Measurements from ENCODE around the gene ADGRD1.

ADGRD1 gene

DNA sequence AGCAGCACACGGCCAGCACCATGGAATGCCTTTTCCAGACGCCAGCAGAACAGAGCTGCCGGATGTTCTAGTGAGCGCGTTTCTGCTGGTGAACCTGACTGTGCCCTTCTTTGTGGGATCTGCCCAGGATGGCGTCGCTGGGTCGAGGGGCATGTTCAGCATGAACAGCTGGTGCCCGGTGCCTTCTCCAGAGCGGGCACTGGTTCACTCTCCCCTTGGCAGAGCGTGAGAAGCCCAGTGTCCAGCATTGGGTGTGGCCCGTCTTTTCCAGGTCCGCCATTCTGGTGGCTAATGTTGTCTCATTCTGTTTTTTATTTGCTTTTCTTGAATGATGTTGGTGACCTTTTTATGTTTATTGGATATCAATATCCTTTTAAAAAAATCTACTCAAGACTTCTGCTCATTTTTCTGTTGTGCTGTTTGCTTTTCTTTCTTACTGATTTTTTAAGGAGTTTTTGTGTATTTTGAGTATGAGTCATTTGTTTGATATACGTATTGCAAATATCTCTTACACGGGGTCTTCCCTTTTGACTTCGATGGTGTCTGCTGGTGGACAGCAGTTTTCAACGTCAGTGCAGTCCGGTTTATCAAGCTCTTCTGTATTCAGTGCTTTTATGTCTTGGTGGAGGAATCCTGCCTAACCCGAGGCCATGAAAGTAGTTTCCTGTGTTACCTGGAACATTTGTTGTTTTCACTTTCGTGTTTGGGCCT, 74.3 kb downstream of the ADGRD1 start:
- no peak for DNase-seq

DNA sequence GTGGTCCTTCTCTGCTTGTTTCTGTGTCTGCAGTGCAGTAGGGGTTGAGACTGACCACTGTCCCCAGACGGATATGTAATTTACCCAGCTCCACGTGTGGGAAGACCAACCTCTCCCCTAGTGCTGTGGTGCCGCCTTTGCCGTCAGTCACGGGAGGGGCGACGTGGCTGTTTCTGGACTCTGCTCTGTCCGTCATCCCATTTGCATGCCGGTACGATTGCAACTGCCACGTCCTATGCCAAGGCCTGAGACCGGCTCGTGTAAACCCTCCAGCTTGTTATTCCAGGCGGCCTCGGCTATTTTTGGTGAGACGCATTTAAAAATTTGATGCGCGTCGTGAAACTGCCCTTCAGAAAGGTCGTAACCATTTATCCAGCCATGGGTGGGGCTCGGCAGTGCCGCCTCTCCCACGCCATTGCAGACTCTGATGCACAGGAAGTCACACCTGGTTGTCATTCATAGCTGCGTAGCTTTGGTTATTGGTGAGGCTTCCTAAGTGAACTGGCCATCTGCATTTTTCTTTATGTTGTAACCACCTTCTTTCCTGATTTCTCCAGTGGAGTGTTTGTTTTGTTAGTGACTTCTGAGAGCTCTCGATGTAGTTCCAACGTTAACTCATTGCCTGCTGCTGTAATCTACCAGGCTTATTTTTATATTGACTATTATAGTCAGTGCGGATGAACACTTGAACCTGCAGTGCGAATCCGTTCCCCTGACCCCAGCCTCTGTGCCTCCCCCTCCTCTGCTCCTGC, 75.1 kb downstream of the ADGRD1 start:
- DNase-seq = no peak

DNA sequence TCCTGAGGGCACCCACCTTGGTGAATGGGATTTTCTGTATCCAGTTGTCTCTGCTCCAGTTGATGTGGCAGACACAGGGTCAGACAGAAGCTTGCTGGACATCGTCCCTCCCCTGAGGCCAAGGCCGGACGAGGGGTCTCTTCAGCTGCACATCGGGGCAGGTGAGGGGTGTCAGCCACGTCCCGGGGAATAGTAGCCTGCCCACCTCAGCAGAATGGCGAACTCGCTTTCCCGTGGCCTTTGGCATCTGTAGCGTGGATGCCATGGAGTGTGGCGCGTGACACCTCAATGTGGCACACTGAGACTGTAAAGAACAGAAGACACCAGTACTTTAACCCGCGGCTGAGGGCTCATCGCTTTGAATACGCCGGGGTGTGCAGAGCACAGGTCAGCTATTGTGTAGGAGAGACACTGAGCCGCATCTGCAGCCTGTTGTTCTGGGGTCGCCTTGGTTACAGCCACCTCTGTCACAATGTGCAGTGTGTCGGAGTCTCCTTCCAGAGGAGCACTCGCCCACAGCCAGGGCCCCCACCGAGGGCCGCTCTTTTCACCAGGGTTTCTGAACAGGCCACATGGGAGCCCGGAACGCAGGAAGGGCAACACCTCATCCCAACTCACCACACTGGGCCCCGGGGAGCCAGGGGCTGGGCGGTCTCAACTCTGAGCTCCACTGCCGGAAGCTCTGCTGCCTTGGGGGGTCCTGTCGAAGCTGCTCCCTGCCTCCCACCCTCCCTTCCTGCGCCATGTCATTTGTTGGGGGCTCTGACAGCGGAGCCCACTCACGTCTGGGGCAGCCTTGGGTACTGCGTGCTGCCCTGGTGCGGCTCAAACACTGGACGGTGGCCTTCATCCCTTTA, 77.0 kb downstream of the ADGRD1 start:
- no peak for DNase-seq

DNA sequence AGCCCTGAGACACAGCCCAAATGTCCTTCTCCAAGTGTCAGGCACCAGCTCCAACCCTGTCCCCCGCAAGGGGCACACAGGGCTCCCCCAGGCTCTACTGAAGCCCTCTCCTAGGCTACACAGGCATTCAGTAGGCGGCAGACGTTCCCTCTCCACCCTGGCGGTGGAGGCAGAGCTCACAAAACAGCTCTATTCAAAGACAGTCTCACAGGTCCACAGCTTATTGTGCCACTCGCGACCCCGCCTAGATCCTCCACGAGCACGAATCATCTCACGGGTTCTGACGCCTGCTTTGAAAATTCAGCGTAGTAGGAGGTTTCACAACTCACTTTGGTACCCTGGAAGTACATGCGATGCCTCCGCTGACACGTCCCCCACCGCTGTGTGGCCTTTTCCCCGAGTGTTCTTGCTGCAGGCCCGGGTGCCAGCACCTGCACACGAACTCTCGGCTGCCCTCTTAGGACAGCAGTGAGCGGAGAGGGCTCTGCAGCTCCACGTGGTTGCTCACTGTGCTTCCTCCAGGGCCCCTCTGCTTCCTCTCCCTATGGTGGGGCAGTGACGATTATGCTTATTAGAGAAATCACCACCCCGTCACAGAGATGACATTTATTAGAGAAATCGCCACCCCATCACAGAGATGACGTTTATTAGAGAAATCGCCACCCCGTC, 78.5 kb downstream of the ADGRD1 start:
- DNase-seq = no peak

DNA sequence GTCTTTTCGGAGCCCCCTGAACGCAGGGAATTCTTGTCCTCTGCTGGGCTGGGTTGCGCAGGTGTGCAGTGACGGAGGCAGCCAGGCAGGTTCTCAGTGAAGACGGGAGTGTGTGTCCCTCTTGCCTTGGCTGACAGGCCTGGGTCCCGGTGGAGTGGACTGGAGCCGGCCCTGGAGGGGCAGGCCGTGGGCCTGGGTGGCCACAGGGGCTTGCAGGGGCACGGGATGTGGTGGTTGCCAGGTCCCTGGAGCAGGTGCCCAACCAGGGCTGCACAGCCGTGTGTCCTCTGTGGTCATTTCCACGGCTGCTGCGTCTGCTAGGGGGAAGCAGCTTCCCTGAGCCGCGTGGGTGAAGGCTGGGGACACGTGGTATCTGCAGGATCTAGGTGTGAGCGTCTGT, 79.8 kb downstream of the ADGRD1 start:
- DNase-seq = no peak

DNA sequence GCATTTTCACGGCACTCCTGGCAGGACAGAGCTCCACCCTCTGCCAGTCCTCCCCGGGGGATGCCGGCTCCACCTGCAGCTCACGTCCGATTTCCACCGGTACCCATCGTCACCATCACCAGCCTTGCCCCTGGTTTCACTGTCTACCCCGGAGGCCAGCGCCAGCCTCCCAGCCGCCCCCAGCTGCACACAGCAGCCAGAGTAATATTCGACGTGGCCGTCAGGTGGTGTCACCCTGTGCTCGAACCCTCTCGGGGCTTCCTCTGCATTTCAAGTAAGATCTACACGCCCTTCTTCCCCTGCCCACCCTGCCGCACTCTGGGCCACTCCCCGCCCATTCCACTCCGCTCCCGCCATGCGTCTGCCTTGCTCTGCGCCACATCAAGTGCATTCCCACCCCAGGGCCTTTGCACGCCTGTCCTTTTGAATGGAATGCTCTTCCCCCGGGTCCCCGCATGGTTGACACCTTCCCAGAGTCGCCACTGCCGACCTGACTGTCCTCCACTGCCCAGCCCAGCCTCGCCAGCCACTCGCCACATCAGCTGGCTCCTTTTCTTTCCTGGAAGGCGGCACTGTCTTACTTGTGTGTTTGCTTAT, 80.3 kb downstream of the ADGRD1 start:
- no peak for DNase-seq

DNA sequence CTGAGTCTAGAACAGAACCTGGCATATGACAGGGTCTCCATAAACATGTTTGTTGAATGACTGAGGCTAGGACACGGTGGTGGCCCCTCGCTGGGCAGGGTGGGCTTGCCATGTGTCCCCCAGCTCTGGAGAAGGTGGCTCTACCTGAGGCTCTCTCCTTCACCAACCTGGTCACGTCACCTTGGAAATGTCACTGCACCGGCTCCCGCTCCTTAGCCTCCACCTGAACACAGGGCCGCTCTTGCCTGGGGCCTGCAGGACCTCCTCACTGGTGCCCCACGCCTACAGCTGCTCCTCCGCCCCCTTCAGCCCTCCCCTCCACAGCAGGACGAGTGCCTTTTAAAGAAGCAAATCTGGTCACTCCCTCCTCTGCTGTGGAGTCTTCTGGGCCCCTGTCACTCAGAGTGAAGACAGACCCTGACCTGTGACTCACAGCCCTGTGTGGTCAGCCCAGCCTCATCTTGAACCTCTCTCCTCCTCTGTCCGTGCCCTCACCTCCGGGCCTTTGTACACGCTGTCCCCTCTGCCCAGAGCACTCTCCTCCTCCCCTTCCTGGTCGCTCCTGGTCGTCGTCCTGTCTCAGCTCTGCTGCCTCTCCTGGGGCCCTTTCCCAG, 81.0 kb downstream of the ADGRD1 start:
- no peak for DNase-seq

DNA sequence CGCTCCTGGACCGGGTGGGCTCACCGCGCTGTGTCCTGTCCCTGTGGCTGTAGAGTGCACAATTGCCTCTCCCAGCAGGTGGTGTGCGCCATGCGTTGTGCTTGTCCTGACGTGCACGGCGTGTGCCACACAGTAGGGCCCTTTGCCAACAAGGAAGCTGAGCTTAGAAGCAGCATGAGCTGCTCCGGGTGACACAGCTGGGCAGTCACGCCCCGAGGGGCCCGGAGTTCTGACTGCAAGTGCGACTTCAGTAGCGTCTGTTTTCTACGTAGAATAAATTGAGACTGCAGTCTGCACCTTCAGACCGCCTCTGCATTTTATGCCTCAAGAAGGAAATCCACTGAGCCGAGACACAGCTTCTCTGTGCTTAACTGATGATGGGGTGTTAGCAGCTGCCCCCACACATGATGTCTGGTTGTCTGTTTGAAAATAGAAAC, 81.6 kb downstream of the ADGRD1 start:
- DNase-seq = no peak

DNA sequence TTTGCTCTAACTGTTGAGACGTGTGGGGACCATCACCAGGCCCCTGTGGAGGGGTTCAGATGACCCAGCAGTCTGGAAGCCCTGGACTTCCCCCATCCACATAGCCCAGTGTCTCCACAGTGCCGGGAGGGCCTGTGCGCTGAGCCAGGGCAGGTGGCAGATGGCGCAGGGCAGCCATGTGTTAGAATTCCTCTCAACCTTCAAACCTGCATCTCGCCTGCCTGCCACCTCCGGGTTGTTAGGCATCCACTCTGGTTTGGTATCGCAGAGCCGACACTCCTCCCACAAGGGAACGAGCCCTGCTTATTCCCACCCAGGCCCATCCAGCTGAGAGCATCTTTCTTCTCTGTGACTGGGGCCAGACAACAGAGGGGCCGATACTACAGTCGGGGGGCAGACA, 84.5 kb downstream of the ADGRD1 start:
- no peak for DNase-seq

DNA sequence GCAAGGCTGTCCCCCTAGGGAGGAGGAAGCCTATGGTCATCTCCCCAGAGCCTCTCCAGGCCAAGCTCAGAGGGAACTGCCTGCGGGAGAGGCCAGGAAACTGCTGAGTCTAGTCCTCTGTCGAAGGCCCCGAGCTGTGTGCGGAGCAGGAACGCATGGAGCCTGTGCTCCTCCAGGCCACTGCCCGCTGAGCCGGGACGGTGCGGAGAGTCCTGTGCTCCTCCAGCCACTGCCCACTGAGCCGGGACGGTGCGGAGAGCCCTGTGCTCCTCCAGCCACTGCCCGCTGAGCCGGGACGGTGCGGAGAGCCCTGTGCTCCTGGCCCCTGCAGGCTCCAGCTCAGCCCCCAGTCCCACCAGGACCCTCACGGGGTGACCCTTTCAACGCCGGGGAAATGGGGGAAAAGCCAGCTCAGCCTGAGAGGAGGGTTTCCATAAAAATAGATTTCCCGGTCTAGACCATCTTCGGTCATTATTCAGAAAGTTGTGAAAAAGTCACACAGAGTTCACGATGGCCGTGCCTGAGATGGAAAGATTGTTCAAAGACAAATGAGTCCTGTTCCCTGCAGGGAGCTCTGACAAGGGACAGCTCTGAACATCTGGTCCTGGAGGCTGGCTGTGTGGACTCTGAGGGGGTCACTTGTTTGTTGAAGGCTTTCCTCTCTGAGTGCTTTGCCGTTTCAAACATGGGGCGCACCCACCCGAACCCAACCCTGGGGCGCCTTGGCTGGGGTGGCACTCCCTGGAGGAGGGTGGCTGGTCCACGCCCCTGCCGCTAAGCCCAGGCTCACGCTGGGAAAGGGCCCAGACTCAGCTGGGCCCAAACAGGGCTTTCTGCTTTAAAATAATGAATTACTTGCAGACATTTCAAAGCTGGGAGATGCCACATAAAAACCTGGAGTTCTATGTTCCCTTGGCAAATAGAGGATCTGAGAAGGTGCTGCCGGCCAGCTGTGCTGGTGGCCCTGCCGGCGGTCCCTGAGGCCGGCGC, 85.5 kb downstream of the ADGRD1 start:
- DNase-seq = no peak

DNA sequence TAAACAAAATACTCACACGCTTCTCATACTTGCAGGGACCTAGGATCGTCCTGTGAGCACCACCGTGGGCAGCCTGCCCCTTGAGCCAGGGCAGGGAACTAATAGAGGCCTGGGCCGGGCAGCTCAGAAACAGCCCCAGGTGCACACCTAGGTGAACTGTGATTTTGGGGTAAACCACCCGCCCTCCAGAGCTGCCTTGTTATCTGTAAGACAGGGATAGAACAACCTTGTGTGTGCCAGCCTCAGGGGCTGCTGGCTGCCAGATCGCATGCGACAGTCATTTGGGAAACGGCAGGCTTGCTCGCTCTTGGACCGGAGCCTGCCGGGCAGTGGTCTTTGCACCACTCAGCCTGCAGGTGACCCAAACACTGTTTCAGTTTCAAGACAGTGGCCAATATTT, 86.8 kb downstream of the ADGRD1 start:
- DNase-seq = no peak

DNA sequence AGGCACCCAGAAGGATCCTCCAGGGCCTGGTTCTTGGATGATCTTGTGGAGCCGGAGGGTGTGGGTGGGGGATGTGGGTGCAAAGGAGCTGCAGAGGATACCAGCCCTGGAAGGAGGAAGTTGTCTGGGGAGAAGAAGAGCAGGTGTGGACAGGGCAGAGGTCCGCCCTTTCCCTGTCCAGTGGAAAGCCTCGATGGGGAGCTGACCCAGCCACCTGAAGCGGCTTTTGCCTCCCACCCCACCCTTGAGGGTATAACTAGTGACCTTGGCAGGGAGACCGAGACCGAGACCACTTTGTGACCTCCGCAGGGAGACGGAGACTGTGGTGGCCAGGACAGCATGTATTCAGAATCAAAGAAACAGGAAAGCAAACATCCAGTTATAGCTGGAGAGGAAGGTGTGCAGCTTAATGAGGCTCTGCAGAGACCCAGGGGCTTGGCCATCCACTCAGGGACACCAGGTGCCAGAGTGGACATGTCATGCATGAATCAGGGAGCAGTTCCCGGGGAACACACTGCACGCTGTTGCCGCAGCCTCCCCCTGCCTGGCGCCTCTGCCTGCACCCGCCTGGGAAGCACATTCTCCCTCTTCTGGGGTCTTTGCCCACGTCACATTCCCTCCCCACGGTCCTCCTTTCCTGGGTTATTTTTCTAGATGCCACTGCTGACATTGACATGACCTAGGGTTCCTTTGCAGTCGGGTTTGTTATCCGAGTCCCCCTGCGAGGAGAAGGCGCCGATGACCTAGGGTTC, 87.7 kb downstream of the ADGRD1 start:
- DNase-seq = no peak

DNA sequence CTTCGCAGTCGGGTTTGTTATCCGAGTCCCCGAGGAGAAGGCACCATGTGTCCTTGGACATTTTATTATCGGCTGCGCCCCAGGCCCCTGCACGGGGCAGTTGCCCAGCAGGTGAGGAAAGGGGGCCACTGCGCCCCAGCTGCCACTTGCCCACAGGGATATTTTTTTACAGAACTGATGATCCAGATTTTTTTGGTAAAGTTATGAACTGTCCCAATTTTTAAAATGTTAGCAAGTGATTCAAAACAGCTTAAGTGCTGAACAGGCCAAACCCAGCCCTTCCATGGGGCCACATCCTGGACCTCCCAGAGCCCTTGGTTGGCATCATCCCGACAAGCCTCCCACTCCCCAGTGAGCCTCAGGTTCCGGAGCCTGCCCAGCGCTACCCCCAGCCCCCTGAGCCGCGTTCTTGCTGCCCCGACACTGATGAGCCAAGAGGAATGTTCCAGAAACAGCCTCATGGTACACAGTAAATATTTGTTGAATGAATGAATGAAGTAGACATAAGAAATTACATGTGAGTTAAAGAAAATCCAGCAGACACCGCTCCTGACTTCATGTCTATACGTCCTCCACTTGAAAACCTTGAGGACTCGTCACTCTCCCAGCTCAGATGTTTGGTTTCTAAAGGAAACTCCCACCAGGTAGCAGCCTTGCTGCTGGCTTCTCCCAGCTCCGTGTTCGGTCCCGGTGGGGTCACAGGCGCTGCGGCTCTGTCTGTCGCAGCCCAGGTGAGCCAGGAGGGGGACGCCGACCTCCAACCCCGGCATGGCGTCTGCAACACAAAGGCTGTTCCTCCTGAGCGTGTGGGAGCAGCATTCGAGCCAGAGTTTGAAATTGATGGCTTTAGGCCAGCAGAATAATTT, 88.5 kb downstream of the ADGRD1 start:
- no peak for DNase-seq

DNA sequence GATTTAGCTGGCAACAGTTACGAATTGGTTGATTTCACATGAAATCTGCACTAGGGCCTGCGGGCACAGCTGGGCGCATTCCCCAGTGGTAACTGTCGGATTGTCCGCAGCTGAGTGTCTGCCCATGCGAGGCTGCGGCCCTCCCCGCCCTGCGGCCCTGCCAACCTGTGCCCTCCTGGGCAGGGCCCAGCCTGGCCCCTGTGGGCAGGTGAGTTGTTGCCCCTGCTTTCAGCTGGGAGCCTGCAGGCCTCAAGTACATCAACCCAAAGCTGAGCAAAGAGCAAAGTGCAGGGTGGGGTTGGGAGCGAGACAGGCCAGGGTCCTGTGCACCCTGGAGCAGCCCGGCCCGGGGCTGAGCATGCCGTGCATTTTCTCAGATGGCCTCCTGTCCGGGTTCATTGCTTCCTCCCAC, 89.1 kb downstream of the ADGRD1 start:
- DNase-seq = no peak

DNA sequence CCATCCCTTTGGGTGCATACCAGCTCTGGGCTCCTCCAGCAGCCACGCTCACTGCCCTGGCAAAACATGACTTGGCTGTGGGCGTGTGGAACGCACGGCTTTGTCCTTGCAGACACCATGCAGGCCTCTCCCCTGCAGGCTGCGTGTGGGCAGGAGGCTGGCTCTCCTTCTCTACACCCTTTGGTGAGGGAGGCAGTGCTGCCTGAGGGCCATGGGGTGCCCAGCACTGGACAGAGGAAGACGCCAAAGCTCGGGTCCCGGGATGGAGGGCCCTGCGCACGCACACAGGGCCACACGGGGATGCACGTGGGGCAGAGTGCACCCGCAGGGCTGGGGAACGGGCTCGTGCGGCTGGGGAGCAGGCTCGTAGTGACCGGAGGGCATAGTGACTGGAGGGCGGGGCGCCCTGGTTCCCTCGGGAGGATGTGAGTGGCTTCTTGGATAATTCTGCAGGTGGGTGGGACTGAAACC, 89.7 kb downstream of the ADGRD1 start:
- DNase-seq = no peak

DNA sequence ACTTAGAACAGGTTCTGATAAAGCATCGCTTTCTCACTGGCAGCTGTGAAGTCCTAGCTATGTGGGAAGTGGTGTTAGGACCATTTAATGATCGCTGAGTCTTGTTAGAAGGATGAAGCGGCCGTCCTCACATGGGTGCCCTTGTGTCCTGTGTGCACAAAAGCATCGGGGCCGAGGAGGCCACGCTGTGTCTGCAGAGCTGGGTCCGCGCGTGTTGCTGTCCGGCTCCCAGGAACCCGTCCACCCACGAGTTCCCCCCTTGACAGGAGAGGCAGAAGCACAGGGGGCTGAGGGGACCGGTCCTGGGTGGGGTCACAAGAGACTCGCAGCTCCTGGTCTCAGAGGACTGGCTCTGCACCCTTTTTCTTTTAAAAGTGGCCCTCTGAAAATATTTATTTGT, 90.4 kb downstream of the ADGRD1 start:
- DNase-seq = no peak

DNA sequence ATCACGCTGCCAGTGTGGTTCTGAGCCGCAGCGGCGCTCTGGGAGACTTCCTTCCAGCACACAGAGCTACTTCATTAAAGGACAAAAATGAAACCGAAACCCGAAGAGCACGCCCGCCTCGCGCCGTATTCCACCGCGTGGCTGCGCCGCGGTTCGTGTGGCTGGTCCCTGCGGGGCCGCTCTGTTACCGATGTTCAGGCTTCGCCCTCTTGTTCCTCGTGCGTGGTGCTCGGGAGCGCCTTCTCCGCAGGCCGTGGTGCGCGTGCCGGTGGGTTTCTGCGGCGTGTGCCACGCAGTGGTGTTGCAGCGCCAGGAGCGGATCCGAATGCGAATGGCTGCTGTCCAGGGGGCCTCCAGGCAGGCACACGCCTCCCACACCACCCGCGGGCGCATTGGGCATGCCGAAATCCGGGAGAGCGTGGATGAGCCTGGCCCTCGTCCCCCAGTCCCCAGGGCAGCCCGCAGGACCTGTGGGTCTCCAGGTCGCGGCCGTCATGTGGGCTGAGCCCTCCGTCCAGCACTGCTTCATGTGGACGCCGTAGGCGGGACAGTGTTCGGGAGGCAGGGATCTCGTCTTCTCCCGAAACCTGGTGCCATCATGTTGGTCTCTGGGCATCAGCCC, 91.2 kb downstream of the ADGRD1 start:
- DNase-seq = no peak

DNA sequence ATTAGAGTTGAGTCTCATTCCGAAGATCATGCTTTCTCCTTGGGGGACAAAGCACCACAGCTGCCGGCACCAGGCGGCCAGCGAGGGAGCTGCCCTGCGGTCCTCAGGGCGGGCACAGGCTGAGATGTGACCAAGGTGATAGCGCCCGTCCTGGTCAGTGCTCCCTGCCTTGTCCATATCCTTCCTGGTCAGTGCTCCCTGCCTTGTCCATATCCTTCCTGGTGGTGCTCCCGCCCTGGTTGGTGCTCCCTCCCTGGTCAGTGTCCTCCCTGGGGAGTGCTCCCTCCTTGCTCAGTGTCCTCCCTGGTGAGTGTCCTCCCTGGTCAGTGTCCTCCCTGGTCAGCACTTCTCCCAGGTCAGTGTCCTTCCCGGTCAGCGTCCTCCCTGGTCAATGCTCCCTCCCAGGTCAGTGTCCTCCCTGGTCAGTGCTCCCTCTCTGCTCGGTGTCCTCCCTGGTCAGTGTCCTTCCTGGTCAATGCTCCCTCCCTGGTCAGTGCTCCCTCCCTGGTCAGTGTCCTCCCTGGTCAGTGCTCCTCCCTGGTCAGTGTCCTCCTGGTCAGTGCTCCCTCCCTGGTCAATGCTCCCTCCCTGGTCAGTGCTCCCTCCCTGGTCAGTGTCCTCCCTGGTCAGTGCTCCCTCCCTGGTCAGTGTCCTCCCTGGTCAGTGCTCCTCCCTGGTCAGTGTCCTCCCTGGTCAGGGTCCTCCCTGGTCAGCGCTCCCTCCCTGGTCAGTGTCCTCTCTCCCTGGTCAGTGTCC, 92.2 kb downstream of the ADGRD1 start:
- DNase-seq = no peak

All from hematopoietic multipotent progenitor cell treated with erythropoietin and hydrocortisone succinate and interleukin-3 and kit ligand, for 8 days (in vitro differentiated cells).